HG03520 (cell line): ENCODE results near the gene KCNG3.
"Not testable (repeated sequence)": the region's sequence is repeated elsewhere in the genome, so short reads cannot be mapped to it uniquely, and the experiment has no call there.

Experiments
- ATAC-seq: cut with Tn5 transposase; IDR thresholded peaks from one replicate; pipeline ENCODE4 v1.9.1; 2021; ENCODE audit warnings: mild to moderate bottlenecking, moderate library complexity; ENCODE audit not compliant: unreplicated experiment

KCNG3 gene

GRCh38 chr2:42436370-42436769, 57.4 kb downstream of the KCNG3 start:
- no peak for ATAC-seq

DNA sequence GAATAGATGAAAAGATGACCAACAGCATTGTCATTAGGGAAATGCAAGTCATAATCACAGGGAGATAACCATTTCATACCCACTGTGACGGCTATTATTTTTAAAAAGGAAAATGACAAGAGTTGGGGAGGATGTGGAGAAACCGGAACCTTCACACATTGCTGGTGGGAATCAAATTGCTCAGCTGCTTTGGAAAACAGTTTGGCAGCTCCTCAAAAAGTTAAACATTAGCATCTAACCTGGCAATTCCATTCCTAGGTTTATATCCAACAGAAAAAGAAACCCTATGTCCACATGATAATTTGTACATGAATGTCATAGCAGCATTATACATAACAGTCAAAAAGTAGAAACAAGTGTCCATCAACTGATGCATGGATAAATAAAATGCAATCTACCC, 58.2 kb downstream of the KCNG3 start:
- ATAC-seq = no peak

- no peak for ATAC-seq
Observed at GRCh38 chr2:42430188-42430587, 63.6 kb downstream of the KCNG3 start.

- no peak for ATAC-seq
Observed at GRCh38 chr2:42429352-42429751, 64.4 kb downstream of the KCNG3 start.

- no peak for ATAC-seq
Observed at GRCh38 chr2:42425697-42426096, 68.1 kb downstream of the KCNG3 start.

DNA sequence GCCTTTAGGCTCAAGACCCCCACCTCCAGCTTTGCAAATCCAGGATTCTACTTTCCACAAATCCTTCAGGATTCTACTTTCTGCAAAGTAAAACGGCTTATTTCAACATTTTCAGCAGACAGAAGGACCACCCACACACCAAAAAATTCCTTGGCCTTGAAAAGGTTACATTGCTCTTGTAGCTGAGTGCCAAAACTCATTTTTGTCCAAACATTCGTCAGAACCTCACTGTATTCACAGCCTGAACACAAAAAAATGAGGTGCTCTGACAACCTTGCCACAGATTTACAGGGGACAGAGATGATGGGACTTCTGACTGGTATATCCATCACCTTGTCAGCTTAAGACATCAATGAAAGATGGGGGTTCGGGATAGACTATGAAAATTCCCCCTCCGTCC, 69.7 kb downstream of the KCNG3 start:
- no peak for ATAC-seq

DNA sequence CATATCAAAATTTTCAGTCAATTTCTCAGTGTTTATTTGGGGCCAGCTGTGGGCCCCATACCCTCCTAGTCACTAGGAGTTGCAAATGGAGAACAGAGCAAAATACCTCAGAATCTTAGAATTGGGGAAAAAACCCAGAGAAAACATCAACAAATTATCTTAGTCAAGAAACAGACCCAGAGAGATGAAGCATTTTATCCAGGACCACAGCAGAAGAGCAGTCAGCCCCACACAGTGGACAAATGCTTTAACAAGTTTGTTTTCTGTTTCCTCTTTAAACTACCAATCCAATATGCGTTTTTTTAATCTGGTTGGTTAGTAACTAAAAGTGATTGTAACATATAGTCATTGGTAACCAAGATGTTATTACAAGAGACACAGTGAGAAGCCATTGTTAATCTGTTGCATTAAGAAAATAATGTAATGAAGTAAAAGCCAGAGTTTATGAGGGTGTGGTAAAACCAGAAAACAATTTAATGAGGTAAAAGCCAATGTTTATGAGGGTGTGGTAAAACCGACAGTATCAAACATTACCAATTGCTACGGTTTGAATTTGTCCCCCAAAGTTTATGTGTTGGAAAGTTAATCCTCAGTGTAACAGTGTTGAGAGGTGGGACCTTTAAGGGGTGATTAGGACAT, 72.1 kb downstream of the KCNG3 start:
- no peak for ATAC-seq

GRCh38 chr2:42421157-42421485, 72.7 kb downstream of the KCNG3 start:
- ATAC-seq = no peak

DNA sequence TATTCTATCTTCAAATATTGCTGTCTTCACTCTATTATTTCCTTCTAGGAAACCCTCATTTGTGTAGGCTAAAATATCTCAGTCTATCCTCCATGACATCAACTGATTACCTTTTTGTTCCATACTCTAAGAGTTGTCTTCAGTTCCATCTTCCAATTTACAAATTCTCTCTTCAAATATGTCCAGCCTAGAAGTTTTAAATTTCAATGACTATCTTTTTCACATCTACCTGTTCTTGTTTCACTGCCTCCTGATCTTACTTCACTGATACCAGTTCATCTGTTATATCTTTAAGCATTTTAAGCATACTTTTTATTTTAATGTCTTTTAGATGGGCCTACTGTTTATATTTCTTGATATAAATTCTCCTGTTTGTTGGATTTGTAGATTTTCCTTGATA, 79.1 kb downstream of the KCNG3 start:
- no peak for ATAC-seq

DNA sequence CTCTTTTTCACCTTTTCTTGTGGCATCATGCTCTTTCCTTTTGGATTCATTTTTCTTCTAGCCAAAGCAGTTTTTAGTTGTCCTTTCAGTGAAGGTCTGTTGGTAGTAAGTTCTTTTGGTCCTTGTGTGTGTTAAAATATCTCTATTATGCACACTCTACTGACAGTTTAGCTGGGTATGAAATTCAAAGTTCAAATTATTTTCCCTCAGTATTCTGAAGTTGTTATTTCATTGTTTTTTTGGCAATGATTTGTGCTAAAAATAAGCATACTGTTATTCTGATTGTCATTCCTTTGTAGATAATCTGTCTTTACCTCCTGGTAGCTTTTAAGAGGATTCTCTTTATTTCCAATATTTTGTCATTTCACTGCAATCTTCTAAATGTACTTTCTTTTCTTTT, 79.6 kb downstream of the KCNG3 start:
- ATAC-seq = no peak

DNA sequence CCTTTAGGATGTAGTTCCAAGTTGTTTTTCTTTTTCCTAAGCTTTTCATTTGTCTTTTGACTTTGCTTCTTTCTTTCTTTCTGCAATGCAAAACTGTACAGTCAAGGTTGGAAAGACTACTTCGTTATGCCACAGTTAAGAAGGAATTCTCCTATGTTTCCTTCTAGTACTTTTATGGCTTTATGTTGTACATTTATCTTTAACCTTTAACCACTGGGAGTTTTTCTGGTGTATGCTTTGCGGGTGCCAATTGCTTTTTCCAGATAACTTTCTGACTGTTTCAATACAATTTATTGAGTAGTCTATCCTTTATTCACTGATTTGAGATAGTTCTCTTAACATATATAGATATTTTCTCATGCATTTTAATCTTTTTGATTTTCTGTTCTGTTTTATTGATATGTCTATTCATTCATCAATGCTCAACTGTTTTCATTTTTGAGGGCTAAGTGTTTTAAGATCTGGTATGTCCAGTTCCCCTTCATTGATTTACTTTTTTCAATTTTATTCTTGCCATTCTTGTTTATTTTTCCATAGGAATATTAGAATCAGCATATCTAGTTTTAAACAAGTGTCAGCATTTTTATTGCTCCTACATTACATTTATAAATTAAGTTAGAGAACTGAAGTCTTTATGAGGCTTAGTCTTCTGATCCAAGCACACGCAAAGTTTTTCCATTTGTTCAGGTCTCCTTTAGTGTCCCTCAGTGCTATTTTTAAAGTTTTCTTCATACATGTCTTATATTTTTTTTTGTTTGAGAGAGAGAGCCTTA, 82.9 kb downstream of the KCNG3 start:
- ATAC-seq = no peak

DNA sequence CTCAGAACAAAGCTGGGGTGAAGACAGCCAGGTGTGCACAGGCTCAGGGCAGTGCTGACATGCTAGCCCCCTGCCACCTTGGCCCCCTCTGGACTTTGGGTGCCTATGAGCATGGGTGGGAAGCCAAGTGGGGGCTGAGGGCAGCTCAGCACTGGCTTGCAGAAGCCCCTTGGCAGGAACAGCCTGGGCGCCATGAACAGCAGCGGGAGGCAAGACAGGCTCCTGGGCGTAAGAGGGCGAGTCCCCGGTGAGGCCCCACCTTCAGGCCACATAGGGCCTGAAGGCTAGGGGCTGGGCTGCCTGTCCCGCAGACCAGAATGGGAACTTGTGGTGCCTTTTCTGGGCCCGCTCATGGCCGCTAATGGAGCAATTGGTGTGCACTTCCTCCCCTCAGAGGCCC, 85.8 kb downstream of the KCNG3 start:
- no peak for ATAC-seq

DNA sequence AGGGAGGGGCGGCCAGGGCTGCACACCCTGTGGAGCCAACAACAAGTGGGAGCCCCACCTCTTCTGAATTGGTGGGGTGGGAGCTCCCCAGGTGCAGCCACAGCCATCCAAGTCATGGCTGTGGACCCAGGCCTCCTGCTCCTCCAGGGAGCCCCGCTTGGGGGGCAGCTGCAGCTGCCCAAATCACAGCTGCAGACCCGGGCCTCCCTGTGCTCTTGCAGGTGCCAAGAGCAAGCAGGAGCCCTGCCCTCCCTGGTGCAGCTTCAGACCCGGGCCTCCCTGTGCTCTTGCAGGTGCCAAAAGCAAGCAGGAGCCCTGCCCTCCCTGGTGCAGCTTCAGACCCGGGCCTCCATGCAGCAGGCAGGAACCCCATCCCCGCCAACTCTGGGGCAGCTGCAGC, 86.3 kb downstream of the KCNG3 start:
- no peak for ATAC-seq

GRCh38 chr2:42404676-42405075, 89.1 kb downstream of the KCNG3 start:
- ATAC-seq = no peak

DNA sequence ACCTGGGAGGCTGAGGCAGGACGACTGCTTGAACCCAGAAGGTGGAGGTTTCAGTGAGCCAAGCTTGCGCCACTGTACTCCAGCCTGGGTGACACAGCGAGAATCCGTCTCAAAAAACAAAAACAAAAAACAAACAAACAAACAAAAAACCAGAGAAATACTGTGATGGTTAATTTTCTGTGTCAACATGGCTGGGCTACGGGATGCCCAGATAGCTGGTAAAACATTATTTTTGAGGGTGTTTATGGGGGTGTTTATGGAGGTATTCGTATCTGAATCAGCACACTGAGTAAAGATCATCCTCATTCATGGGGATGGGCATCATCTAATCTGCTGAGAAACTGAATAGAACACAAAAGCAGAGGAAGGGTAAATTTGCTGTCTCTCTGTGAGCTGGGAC, 92.0 kb downstream of the KCNG3 start:
- no peak for ATAC-seq

DNA sequence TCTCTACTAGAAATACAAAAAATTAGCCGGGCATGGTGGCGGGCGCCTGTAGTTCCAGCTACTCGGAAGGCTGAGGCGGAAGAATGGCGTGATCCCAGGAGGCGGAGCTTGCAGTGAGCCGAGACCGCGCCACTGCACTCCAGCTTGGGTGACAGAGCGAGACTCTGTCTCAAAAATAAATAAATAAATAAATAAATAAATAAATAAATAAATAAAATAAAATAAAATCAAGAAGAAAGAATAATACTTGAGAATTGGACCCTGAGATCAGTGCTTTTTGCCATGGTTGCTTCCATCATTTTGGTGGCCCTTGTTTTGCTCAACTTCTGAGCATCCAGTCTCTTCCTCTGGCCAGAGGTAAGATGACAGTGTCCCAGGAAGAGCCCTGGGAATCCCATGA, 95.7 kb downstream of the KCNG3 start:
- not testable (repeated sequence) for ATAC-seq

GRCh38 chr2:42393320-42393719, 100.5 kb downstream of the KCNG3 start:
- not testable (repeated sequence) for ATAC-seq

GRCh38 chr2:42392191-42392590, 101.6 kb downstream of the KCNG3 start:
- no peak for ATAC-seq
